Natural killer cell (primary cell): ENCODE data around the gene REXO5. TPM values are rescaled to one million over a fixed set of nuclear protein-coding genes. Genes with fewer than 3 reads are reported as not detected.

Experiments used
- ATAC-seq, 3 donors: fragments of 150-1000 bp in 2 of 3; fragments of 200-7000 bp in 1 of 3; cut with Tn5 transposase; 1 replicate in 1 of 3; 2 replicates in 2 of 3; pipeline ENCODE4 v1.10.0; 2021; ENCODE audit warnings: mild to moderate bottlenecking in 2 of 3, moderate library complexity in 2 of 3
- DNase-seq, 2 donors: peaks; one replicate each; pipeline versions ENCODE4 v3.0.0 to v3.0.0-alpha.2; 2013 to 2021; ENCODE audit warnings: mixed read lengths in 1 of 2
- H3K27ac ChIP-seq: one replicate; pipeline ENCODE4 v1.5.1; 2013; ENCODE audit warnings: mild to moderate bottlenecking, low read length
- H3K27me3 ChIP-seq: one replicate; pipeline ENCODE4 v1.6.1; 2013; ENCODE audit warnings: low read length; ENCODE audit not compliant: control insufficient read depth, insufficient read depth
- H3K36me3 ChIP-seq: one replicate; pipeline ENCODE4 v1.6.1; 2013; ENCODE audit warnings: low read length; ENCODE audit not compliant: control insufficient read depth, insufficient read depth
- H3K4me1 ChIP-seq: one replicate; pipeline ENCODE4 v1.6.1; 2013; ENCODE audit warnings: low read length; ENCODE audit not compliant: control insufficient read depth, insufficient read depth
- H3K4me3 ChIP-seq: one replicate; pipeline ENCODE4 v1.5.1; 2013; ENCODE audit warnings: low read length
- H3K9me3 ChIP-seq: one replicate; pipeline ENCODE4 v1.6.1; 2013; ENCODE audit warnings: low read length; ENCODE audit not compliant: control insufficient read depth, insufficient read depth
- H3K27ac Mint-ChIP-seq, 2 donors: one replicate each; pipeline ENCODE4 v1.8.0; 2022; ENCODE audit warnings: mild to moderate bottlenecking in 2 of 2, mixed read lengths in 2 of 2, moderate library complexity in 1 of 2
- H3K27me3 Mint-ChIP-seq, 2 donors: one replicate each; pipeline ENCODE4 v1.8.0; 2022; ENCODE audit warnings: low read depth in 2 of 2, mixed read lengths in 2 of 2
- H3K36me3 Mint-ChIP-seq: one replicate; pipeline ENCODE4 v1.8.0; 2022; ENCODE audit warnings: mixed read lengths
- H3K4me1 Mint-ChIP-seq, 2 donors: one replicate each; pipeline ENCODE4 v1.8.0; 2022; ENCODE audit warnings: mixed read lengths in 2 of 2
- H3K4me3 Mint-ChIP-seq: one replicate; pipeline ENCODE4 v1.8.0; 2022; ENCODE audit warnings: mild to moderate bottlenecking, moderate library complexity, mixed read lengths
- H3K9me3 Mint-ChIP-seq, 2 donors: one replicate each; pipeline ENCODE4 v1.8.0; 2022; ENCODE audit warnings: mixed read lengths in 2 of 2
- WGBS: methylation state at CpG from one replicate; pipeline ENCODE4 v1.1.7; 2013; ENCODE audit warnings: missing lambda C conversion rate; ENCODE audit not compliant: insufficient coverage; 5-methylcytosine and 5-hydroxymethylcytosine counted together
- intact Hi-C: fragments of 100-400 bp; cut with micrococcal nuclease; formaldehyde crosslinking; loops from one replicate; pipeline ENCODE4 v1.14.2; 2022
- total RNA-seq, 4 donors: library from RNA; stranded (reverse); fragments of 120-200 nt in 1 of 4; gene quantifications; one replicate each; pipeline versions ENCODE4 v1.2.3 to v1.2.4, GENCODE V29; 2013 to 2022
- TF ChIP-seq, protein P1 (sequence below): fragments of 200-600 bp; IDR thresholded peaks from one replicate; pipeline ENCODE4 v1.8.0; 2022; ENCODE audit warnings: antibody characterized with exemption

The REXO5 gene
- total RNA-seq, 3 donors from 2014 or later (not counting 1 experiment from before 2014, with no cell fraction given): 1.5 to 6.0 (median 1.7) TPM

DNA sequence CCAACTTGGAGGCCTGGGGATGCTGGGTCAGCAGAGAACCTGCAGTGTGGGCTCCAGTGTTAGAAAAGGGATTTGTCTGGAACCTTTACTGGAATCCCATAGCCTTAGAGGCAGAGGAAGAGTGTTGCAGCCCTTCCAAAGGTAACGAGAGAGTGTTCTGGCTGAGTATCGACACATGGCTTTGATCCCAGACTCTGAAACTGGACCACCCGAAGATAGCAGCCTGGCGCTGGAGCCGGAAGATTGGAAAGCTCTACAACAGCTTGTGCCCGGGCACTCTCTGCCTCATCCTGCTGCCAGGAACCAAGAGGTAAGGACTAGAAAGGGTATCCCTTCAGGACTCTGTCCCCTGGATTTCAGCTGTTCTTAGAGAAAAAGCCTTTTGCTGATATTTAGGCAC is 39.7 kb downstream of the REXO5 start:
- H3K9me3 Mint-ChIP-seq: no peaks in the 10 kb centered on the region
- Histone ChIP-seq H3K9me3 (no peaks in the 10 kb centered on the region), H3K36me3 (no peaks in the 10 kb centered on the region), H3K27me3 (no peaks in the 10 kb centered on the region), H3K27ac (no peak overlapping the region), H3K4me1 (peaks cover 13% of the 10 kb centered on the region), H3K4me3 (no peak overlapping the region)
- ATAC-seq: no peak
- intact Hi-C loops: no loop called here
- no peaks in the 10 kb centered on the region for H3K36me3 Mint-ChIP-seq
- peaks cover 21 to 24% of the 10 kb centered on the region in 2 donors for H3K4me1 Mint-ChIP-seq
- H3K27ac Mint-ChIP-seq: no peak overlapping the region
- no peak for DNase-seq
- H3K4me3 Mint-ChIP-seq: no peak overlapping the region
- over 99% methylated on average over 6 of the region's 6 CpGs for WGBS
- TF ChIP-seq, protein P1, sequence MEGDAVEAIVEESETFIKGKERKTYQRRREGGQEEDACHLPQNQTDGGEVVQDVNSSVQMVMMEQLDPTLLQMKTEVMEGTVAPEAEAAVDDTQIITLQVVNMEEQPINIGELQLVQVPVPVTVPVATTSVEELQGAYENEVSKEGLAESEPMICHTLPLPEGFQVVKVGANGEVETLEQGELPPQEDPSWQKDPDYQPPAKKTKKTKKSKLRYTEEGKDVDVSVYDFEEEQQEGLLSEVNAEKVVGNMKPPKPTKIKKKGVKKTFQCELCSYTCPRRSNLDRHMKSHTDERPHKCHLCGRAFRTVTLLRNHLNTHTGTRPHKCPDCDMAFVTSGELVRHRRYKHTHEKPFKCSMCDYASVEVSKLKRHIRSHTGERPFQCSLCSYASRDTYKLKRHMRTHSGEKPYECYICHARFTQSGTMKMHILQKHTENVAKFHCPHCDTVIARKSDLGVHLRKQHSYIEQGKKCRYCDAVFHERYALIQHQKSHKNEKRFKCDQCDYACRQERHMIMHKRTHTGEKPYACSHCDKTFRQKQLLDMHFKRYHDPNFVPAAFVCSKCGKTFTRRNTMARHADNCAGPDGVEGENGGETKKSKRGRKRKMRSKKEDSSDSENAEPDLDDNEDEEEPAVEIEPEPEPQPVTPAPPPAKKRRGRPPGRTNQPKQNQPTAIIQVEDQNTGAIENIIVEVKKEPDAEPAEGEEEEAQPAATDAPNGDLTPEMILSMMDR: no peak
- no peaks in the 10 kb centered on the region for H3K27me3 Mint-ChIP-seq

DNA sequence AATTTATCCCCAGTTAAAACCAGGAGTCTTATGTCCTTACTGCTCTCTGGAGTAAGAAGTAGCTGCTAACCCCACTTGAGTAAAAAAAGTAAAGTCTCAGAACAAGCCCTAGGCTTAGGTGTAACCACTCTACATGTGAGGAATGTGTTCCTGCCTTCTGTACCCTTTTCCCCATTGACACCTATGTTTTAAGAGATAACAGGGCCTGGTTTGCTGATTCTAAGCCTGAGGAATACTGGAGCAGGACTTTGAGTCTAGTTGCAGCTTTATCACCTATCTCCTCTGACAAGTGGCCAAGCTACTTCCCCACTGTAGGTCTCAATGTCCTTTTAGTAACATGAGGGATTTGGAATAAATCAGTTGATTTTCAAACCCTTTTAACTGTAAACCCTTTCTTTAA is 40.2 kb downstream of the REXO5 start:
- H3K27ac ChIP-seq: no peak overlapping the region
- H3K27me3 ChIP-seq: no peaks in the 10 kb centered on the region
- no peaks in the 10 kb centered on the region for H3K36me3 ChIP-seq
- H3K9me3 Mint-ChIP-seq: no peaks in the 10 kb centered on the region
- no peaks in the 10 kb centered on the region for H3K27me3 Mint-ChIP-seq
- no peak for DNase-seq
- no peaks in the 10 kb centered on the region for H3K9me3 ChIP-seq
- no peak for ATAC-seq
- H3K4me1 ChIP-seq: peaks cover 13% of the 10 kb centered on the region
- H3K4me3 Mint-ChIP-seq: no peak overlapping the region
- no peaks in the 10 kb centered on the region for H3K36me3 Mint-ChIP-seq
- intact Hi-C loops: no loop called here
- no peak overlapping the region for H3K4me3 ChIP-seq
- no peak overlapping the region for H3K27ac Mint-ChIP-seq
- peaks cover 21 to 24% of the 10 kb centered on the region in 2 donors for H3K4me1 Mint-ChIP-seq
- TF ChIP-seq, protein P1: no peak

DNA sequence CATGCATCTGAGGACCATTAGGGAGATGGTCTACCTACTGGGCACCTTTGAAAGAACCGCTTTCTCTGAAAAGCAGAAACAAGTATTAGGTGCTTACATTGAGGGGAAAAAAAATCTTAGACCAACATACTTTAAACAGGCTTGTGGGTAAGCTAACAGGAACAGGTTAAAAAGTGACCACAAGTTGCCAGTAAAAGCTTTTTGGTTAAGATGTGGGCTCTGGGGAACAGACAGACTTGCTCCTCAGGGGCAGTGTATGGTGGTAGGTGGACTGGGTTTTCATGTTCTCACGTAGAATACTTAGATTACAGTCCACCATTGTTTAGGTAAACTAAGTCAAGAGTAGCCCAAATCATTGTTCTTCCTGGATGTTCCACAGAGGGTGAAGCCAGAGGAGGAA is 41.2 kb downstream of the REXO5 start:
- no peak for ATAC-seq
- intact Hi-C loops: no loop called here
- Mint-ChIP-seq H3K4me1 (peaks cover 21 to 24% of the 10 kb centered on the region in 2 donors), H3K27me3 (no peaks in the 10 kb centered on the region), H3K36me3 (no peaks in the 10 kb centered on the region), H3K27ac (no peak overlapping the region), H3K9me3 (no peaks in the 10 kb centered on the region), H3K4me3 (no peak overlapping the region)
- TF ChIP-seq, protein P1: no peak
- H3K27me3 ChIP-seq: no peaks in the 10 kb centered on the region
- 71% methylated on average over 1 of the region's 2 CpGs for WGBS
- H3K4me1 ChIP-seq: peaks cover 13% of the 10 kb centered on the region
- no peak for DNase-seq
- H3K27ac ChIP-seq: no peak overlapping the region
- H3K9me3 ChIP-seq: no peaks in the 10 kb centered on the region
- H3K36me3 ChIP-seq: no peaks in the 10 kb centered on the region
- H3K4me3 ChIP-seq: no peak overlapping the region

DNA sequence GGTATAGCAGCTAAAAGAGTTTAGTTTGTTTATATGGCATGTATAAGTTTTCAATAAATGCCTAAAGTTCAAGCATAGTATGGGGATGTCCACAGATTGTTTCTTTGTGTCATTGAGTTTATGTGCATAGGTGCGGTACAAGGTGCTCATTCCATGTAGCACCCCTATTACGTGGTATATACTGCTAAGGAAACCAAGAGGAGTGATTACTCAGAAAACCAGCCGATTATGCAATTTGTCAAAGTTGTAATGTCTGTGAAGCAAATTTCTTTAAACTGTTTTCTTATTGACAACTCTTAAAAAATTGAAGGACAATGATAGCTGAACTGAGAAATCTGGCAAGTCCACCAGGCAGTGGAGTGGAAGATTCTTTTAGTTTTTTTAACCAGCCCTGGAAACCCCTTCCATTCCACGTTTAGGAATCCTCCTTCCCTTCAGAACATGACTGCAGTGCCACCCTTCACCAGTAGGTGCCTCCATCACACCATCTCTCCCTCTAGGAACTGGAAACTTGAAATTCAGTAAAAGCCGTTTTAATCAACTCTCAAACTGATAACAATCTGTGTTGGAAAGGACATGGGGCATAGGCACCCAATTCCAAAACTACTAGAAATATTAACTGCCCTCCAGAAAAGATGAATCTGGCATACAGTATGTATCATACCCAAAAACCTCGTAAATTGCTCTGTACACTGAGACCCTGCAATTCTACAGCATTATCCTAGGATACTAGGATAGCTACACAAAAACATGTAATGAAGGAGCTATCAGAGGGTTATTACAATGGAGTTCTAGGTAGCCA is 43.5 kb downstream of the REXO5 start:
- Histone ChIP-seq H3K9me3 (no peaks in the 10 kb centered on the region), H3K4me1 (peaks cover 5% of the 10 kb centered on the region), H3K27me3 (no peaks in the 10 kb centered on the region), H3K27ac (no peak overlapping the region), H3K36me3 (peaks cover 3% of the 10 kb centered on the region), H3K4me3 (no peak overlapping the region)
- H3K36me3 Mint-ChIP-seq: no peaks in the 10 kb centered on the region
- TF ChIP-seq, protein P1: peak; percentile 100
- H3K27ac Mint-ChIP-seq: no peak overlapping the region
- intact Hi-C loops: loop anchor here (1.0 to 5.0 kb wide), 4 partner anchors 98 to 253 kb away; no protein-coding TSS in a partner anchor
- no peaks in the 10 kb centered on the region for H3K9me3 Mint-ChIP-seq
- peaks cover 8 to 12% of the 10 kb centered on the region in 2 donors for H3K4me1 Mint-ChIP-seq
- no peaks in the 10 kb centered on the region for H3K27me3 Mint-ChIP-seq
- 48% methylated on average over 5 of the region's 6 CpGs for WGBS
- peak; percentile 73 to 80 (median 75) for ATAC-seq
- H3K4me3 Mint-ChIP-seq: no peak overlapping the region
- DNase-seq: peak; percentile 49 to 80
